OCI-LY3 (cell line): ENCODE data around the gene SLC6A13.

Experiments used
- EZH2phosphoT487 ChIP-seq: fragments of 200-600 bp; shearing (Covaris generic); IDR thresholded peaks from 2 replicates; pipeline ENCODE4 v1.6.1; 2018; ENCODE audit warnings: antibody characterized with exemption, mixed run types, low read depth
- TF ChIP-seq, protein P1 (sequence below): fragments of 200-600, 300-600 bp; sonication (generic); IDR thresholded peaks from 2 replicates; pipeline ENCODE4 v1.5.1; 2014; ENCODE audit warnings: antibody characterized with exemption, low read length, low read depth

DNA sequence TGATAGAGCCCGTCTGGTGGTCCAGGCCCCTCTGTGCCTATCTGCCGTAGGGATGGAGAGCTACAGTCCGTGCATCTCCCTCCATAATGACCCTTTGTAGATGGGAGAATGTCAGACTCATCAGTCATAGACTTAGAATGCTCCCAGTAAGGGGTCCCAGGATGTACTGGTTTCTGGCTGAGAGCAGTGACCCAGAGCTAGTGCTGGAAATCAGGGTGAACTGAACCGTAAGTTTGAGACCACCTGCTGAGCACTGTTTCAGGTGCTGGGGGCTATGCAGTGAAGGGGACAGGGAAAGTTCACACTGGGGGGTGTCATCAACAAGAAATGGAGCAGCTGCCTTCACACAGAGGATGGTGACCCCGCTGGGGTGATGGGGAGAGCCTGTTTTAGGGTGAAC is 82.8 kb downstream of the SLC6A13 start:
- TF ChIP-seq, protein P1, sequence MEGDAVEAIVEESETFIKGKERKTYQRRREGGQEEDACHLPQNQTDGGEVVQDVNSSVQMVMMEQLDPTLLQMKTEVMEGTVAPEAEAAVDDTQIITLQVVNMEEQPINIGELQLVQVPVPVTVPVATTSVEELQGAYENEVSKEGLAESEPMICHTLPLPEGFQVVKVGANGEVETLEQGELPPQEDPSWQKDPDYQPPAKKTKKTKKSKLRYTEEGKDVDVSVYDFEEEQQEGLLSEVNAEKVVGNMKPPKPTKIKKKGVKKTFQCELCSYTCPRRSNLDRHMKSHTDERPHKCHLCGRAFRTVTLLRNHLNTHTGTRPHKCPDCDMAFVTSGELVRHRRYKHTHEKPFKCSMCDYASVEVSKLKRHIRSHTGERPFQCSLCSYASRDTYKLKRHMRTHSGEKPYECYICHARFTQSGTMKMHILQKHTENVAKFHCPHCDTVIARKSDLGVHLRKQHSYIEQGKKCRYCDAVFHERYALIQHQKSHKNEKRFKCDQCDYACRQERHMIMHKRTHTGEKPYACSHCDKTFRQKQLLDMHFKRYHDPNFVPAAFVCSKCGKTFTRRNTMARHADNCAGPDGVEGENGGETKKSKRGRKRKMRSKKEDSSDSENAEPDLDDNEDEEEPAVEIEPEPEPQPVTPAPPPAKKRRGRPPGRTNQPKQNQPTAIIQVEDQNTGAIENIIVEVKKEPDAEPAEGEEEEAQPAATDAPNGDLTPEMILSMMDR, result no peak
- TF ChIP-seq EZH2phosphoT487, result no peak
